Mononuclear cell (primary cell): ENCODE results near the gene SH3RF2. TPM values are rescaled to one million over a fixed set of nuclear protein-coding genes. Genes with fewer than 3 reads are reported as not detected.

Experiments
- H3K27me3 ChIP-seq: 2 replicates; pipeline ENCODE4 v1.6.0; 2011; ENCODE audit warnings: low read length, control low read depth; ENCODE audit not compliant: insufficient read depth
- H3K4me1 ChIP-seq: 2 replicates; pipeline ENCODE4 v1.5.1; 2011; ENCODE audit warnings: mild to moderate bottlenecking, low read length, control low read depth; ENCODE audit not compliant: insufficient read depth
- H3K4me3 ChIP-seq: 2 replicates; pipeline ENCODE4 v1.5.1; 2011; ENCODE audit warnings: mild to moderate bottlenecking, low read length, moderate library complexity
- H3K9me3 ChIP-seq: 2 replicates; pipeline ENCODE4 v1.5.1; 2011; ENCODE audit warnings: low read depth, mild to moderate bottlenecking, control low read depth, low read length
- total RNA-seq: library from RNA; depleted of rRNA; stranded (reverse); fragments of >200 nt; gene quantifications from one replicate; pipeline ENCODE4 v1.2.3, GENCODE V29; 2012

SH3RF2 gene
- total RNA-seq, 1 donor = 0.31 TPM

GRCh38 chr5:145912594-145912993 is 23.8 kb upstream of the SH3RF2 start:
- no peak overlapping the region for H3K4me3 ChIP-seq
- no peaks in the 10 kb centered on the region for H3K27me3 ChIP-seq
- H3K4me1 ChIP-seq = no peaks in the 10 kb centered on the region
- H3K9me3 ChIP-seq = no peaks in the 10 kb centered on the region

- Histone ChIP-seq H3K27me3 (no peaks in the 10 kb centered on the region), H3K4me3 (no peak overlapping the region), H3K9me3 (no peaks in the 10 kb centered on the region), H3K4me1 (no peaks in the 10 kb centered on the region)
These were observed 22.7 kb upstream of the SH3RF2 start for GRCh38 chr5:145913701-145914100.

DNA sequence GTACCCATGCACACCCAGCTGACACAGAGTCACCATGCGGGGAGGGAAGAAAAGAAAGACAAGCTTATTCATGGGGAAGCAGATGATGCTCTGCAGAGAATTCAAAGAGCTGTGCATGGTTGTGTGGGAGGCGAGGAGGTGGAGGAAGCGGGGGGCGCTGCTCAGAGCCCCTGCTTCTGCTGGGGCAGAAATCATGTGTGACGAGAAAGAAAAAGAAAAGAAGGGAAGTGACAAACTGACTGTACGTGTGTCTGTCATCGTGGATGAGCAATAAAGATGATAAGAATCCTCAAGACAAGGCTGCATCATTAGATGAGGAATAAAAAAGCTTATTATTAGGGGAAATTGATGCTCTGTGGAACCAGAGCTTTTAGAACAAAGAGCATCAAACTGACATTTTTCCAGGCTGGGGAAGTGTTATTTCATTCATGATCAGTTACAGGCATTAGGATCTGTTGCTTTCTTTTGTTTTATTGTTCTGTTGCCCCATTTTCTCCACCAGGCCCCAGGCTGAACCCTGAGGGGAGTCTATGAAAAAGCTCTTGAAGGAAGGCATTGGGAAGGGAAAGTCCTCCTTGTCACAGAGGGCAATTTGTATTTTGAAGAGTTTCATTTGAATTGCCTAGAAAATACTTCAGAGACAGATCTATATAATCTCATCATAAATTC is 20.3 kb upstream of the SH3RF2 start:
- Histone ChIP-seq H3K4me3 (no peak overlapping the region), H3K9me3 (no peaks in the 10 kb centered on the region), H3K27me3 (no peaks in the 10 kb centered on the region), H3K4me1 (no peaks in the 10 kb centered on the region)

- Histone ChIP-seq H3K4me3 (no peak overlapping the region), H3K27me3 (no peaks in the 10 kb centered on the region), H3K4me1 (no peaks in the 10 kb centered on the region), H3K9me3 (no peaks in the 10 kb centered on the region)
These were observed 19.1 kb upstream of the SH3RF2 start for GRCh38 chr5:145917288-145917687.

DNA sequence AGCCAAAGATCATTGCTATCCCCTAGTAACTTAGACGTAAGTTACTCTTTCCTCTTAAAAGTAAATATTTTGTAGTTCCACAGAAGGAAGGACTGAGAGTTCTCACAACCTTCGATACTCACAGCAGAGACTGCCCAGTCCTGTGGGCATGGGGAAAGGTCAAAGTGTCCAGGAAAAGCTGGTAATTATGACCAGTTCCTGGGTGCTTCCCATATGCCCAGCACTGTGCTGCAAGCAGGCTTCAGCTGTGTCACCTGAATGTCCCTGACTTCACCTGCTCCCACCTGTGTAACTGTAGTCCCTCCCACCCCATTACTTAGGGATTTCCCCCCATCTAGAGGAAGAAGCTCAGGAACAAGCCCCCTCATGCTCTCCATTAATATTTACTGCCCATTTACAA is 18.0 kb upstream of the SH3RF2 start:
- Histone ChIP-seq H3K4me1 (no peaks in the 10 kb centered on the region), H3K9me3 (no peaks in the 10 kb centered on the region), H3K4me3 (no peak overlapping the region), H3K27me3 (no peaks in the 10 kb centered on the region)

DNA sequence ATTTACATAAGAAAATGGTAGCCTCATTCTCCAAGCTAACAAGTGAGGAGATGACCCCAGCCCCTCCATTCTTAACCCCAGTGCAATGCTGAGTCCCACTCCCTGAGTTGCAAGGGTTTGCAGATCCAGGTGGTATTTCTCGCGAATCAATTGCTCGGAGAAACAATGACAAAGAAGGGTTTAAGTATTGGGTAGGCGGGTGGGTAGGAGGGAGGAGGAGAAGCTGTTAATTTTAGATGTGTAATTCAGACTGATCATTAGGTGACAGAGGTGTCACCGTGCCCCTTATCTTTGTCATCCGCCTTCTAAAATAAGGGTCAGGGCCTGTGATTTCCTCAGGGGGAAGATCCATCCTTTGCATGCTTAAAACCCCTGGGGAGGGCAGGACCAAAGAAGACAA is 17.0 kb upstream of the SH3RF2 start:
- Histone ChIP-seq H3K4me1 (no peaks in the 10 kb centered on the region), H3K9me3 (no peaks in the 10 kb centered on the region), H3K4me3 (no peak overlapping the region), H3K27me3 (no peaks in the 10 kb centered on the region)

DNA sequence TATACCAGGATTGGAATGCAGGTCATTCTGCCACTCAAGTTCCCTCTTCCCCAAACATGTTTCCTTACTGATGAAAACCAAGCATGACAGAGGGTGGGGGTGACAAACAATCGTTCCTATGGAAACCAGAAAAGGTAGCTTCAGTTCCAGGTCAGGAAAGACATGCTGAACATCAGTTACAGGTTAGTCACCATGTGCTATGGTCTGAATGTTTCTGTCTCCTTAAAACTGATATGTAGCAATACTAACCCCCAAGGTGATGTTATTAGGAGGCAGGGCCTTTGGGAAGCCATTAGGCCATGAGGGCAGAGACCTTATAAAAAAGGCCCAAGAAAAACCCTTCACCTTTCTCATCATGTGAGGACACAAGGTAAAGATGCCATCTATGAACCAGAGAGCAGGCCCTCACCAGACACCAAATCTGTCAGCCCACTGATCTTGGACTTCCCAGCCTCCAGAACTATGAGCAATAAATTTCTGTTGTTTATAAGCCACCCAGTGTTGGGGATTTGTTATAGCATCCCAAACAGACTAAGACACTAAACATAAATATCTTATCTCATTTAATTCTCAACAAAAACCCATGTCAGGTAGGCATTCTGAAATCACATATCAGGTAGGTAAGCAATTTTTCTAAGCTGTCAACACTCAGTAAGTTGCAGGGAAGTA is 15.7 kb upstream of the SH3RF2 start:
- no peaks in the 10 kb centered on the region for H3K4me1 ChIP-seq
- H3K9me3 ChIP-seq = no peaks in the 10 kb centered on the region
- no peaks in the 10 kb centered on the region for H3K27me3 ChIP-seq
- H3K4me3 ChIP-seq = no peak overlapping the region

DNA sequence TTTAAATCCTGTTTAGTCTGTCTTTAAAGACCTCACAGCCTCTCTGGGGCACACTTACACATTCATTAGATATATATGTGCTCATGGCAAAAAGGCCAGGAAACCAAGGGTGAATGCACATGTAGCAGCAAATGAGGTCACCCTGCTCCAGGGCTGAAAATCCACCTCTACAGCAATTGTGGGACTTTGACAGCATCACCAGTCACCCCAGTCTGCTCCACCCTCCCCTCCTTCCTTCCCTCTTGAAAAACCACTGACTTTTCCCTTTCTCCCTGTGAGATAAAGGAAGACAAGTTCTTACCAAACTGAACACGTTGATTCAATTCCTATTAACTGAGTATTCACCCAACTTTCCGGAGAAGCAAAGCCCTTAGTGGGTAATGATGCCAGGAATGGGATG is 15.2 kb upstream of the SH3RF2 start:
- Histone ChIP-seq H3K9me3 (no peaks in the 10 kb centered on the region), H3K4me1 (no peaks in the 10 kb centered on the region), H3K27me3 (no peaks in the 10 kb centered on the region), H3K4me3 (no peak overlapping the region)

DNA sequence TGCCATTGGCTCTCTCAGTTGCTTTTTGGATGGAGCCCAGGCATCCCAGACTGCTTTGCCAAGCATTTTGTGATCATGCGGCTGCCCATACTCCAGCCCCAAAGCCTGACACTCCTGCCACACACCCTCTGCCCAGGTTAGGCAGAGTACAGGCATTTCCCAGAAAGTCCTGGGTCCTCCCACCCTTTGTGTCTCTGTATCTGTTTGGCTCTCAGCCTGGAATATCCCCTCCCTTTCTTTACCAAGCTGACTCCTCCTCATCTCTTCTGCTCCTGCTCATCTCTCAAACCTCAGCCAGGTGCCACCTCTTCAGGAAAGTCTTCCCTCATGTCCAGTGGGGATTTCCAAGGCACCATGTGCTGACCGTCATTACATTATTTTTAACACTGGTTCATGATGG is 14.3 kb upstream of the SH3RF2 start:
- Histone ChIP-seq H3K4me1 (no peaks in the 10 kb centered on the region), H3K9me3 (no peaks in the 10 kb centered on the region), H3K4me3 (no peak overlapping the region), H3K27me3 (no peaks in the 10 kb centered on the region)

DNA sequence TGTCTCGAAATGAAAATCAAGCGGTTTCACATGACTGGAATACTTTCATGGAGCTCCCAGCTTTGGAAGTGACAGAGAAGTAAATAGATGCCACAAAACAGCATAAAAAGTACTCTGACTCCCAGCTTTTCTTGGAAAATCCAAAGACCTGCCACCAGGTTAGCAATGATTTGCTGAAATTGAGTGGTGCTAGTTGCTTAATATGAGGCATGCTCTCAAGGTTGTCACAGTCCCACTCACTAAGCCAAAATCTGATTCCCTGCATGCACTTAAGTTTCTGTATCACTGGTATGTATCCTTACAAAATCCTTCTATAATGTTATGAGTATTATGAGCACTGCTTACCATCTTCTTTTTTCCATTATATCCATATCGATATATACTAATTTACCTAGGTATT is 13.0 kb upstream of the SH3RF2 start:
- Histone ChIP-seq H3K9me3 (no peaks in the 10 kb centered on the region), H3K4me3 (no peak overlapping the region), H3K27me3 (no peaks in the 10 kb centered on the region), H3K4me1 (no peaks in the 10 kb centered on the region)

- no peaks in the 10 kb centered on the region for H3K9me3 ChIP-seq
- no peaks in the 10 kb centered on the region for H3K4me1 ChIP-seq
- no peak overlapping the region for H3K4me3 ChIP-seq
- H3K27me3 ChIP-seq = no peaks in the 10 kb centered on the region
These were observed 11.5 kb upstream of the SH3RF2 start for GRCh38 chr5:145924849-145925248.

- Histone ChIP-seq H3K27me3 (no peaks in the 10 kb centered on the region), H3K9me3 (no peaks in the 10 kb centered on the region), H3K4me3 (no peak overlapping the region)
These were observed 11.0 kb upstream of the SH3RF2 start for GRCh38 chr5:145925353-145925752.

DNA sequence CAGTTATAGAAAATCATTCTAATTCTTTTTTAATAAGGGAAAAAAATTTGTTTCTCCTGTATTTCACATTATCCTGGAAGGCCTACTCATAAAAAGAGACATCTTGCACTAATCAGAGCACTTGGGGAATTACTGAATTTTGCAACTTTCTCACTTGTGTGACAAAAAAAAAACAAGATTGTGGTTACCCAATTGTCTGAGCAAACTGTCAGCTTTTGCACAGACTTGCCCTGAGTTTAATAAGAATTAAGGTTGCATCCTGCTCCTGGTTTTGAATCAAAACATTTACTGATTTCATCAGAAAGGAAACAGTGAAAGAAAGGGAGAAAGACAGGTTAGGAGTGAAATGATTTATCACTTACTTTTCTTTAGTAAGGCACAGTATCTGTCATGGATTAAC is 10.6 kb upstream of the SH3RF2 start:
- no peak overlapping the region for H3K4me3 ChIP-seq
- H3K4me1 ChIP-seq = no peaks in the 10 kb centered on the region
- H3K9me3 ChIP-seq = no peaks in the 10 kb centered on the region
- H3K27me3 ChIP-seq = no peaks in the 10 kb centered on the region

More at GRCh38 chr5:145925353-145925752, 11.0 kb upstream of the SH3RF2 start:
- H3K4me1 ChIP-seq = no peaks in the 10 kb centered on the region

GRCh38 chr5:145931718-145932117 is 4.7 kb upstream of the SH3RF2 start:
- no peak overlapping the region for H3K4me3 ChIP-seq
- no peaks in the 10 kb centered on the region for H3K9me3 ChIP-seq
- H3K4me1 ChIP-seq = no peaks in the 10 kb centered on the region
- peaks cover 12% of the 10 kb centered on the region for H3K27me3 ChIP-seq

DNA sequence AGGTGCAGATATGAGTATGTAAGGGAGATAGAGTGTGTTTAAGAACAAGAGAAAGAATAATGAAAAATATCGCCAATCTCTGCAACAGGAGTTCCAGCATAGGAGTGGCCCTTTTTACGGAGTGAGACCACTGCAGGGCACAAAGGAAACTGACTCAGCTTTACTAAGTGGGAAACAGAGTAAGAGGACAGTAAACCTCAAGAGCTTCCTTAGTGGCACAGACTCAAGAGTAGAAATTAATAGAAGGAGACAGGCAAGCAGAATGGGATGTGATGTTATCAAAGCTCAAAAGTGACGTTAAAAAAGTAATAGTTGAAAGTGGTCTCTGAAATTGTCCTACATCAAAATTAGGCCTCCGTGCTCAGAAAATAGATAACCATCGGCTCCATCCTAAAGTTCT is 2.1 kb upstream of the SH3RF2 start:
- no peaks in the 10 kb centered on the region for H3K4me1 ChIP-seq
- no peak overlapping the region for H3K4me3 ChIP-seq
- H3K9me3 ChIP-seq = no peaks in the 10 kb centered on the region
- H3K27me3 ChIP-seq = peaks cover 20% of the 10 kb centered on the region
